T1000 (cell line): Measurements from ENCODE around the gene MPST.

ENCODE experiments used
- DNase-seq: peaks from one replicate; lab custom pipeline; 2025; ENCODE audit warnings: mixed read lengths; lab: John Stamatoyannopoulos, UW

MPST gene

DNA sequence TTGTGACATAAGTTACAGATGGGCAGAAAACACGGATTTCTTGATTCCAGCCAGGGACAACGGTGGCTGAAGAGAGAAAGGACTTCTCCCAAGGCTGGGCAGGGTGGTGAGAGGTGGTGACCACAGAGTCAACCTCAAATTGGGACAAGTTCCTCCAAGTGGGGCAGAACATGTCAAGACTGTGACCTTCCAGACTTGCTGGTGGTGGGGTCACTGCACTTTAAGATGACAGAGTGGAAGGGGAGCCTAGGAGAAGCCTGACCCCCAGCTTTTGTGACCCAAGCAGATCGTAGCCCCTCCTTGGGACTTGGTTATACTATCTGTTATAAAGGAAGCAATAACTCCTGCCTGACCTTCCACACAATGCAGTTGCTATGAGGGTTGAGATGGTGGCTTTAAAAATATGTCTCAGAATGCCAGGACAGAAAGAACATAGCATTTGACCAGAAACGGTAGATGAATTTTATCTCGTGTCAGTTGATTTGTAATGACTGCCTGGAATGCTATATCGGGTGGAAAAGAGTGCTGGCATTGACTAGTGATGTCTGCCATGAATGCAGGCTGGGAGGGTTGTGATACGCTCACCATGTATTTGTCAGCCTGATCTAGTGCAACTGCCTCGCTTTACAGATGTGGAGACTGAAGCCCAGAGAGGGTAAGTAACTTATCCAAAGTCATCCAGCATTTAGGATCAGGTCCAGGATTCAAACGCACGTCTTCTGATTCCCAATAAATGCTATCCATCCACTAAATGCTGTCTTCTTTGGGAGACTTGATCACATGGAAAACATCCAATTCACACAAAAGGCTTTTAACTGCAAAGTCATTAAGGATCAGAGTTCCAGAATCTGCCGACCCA, 18.6 kb upstream of the MPST start:
- no peak for DNase-seq

DNA sequence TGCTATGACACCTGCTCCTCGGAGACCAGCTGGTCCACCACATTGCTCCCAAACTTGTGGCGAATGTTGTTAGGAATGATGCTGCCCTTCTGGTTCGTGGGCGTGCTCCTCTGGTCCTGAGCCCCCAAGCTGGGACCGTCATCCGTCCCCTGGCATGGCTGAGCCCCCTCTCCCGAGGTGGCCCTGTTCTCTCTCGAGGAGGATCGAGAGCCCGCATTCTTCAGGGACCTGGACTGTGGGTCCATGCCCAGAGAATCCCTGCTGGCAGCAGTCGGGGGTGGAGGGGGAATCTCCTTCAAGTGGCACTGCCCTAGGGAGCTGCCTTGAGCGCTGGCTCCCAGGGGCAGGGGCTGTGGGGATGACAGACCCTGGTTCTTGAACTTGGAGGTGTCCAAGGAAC, 17.7 kb upstream of the MPST start:
- no peak for DNase-seq

DNA sequence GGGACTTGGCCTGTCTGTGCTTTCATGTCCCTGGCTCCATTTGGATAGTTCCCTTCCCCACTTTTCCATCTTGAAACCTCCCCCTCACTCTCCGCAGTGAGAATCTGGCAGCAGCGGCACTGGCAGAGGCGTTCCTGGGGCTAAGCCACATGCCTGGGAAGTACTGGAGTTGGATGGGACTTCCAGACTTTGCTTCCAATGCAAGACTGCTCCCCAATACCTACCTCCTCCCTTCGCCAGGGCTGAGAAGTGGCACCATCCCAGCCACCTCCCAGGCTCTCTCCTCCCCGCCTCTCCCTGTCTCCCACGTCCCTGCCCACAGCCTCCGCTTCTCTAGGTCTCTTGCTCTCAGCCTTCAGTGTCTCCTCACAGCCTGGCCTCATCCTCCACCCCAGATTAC, 16.9 kb upstream of the MPST start:
- DNase-seq, result no peak

DNA sequence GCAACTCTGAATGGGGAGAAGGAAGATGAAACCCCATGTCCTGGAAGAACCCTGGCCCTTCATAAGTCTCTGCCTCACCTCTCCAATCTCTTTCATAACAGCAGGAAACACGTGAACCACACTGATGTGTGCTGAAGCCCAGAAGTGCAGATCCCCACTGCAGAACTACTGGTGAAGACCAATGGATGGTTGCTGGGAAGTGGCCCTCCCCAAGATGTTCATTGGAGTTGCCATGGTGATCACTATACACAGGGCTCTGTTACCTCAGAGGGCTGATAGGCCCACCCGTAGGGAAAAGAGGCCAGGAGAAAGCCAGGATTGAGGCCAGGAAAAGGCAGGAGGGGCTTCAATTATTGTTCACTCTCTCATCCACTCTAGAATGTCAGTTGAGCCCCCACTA, 11.9 kb upstream of the MPST start:
- no peak for DNase-seq

DNA sequence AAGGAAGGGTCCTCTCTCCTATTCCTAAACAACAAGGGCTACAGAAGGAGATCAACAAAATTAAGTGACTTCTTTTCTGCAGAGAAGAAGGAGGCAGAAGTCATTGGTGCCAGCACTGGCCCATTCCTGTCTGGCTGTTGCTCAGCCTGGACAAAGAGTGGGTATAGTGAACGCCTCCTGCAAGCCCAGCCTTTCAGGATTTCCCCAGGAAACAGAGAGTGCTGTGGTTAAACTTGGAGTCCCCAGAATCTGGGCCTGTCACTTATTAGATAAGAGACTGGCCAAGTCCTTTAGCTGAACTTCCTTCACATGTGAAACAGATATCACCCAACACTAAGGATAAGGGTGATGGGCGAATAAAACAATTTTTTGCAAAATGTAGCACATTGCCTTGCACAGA, 11.2 kb upstream of the MPST start:
- no peak for DNase-seq

DNA sequence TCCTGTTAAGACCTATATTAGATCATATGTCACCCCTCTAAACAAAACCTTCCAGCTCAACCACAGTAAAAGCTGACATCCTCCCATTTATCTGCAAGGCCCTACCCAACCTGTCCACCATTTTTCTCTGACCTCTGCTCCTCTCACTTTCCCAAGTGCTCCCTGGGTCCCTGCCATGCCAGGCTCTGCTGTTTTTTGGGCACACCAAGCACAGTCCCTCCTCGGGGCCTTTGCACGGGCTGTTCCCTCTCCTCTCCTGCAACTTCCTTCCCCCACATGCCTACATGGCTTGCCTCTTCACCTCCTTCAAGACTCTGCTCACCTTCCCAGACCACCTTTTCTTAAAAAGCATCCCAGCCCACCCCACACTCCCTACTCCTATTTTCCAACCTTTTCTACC, 10.1 kb upstream of the MPST start:
- DNase-seq, result no peak

DNA sequence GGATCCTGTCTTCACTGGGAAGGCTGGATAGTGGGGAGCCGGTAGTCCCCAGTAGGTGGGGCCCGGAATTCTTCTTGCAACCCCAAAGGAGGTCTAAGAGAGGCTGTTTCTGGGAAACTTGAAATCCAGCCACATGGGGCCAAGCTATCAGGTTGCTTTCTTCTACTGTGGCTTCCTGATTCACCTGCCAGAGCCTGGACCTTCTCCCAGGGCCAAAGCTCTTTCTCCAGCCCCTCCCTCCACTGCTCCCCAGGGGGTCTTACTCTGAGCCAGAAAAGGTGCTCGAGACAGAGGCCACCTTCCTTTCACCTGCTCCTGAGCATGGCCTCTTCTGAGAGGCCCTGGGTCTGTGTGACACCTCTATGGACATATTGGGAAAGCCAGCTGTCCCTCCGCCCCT, 9.4 kb upstream of the MPST start:
- no peak for DNase-seq

DNA sequence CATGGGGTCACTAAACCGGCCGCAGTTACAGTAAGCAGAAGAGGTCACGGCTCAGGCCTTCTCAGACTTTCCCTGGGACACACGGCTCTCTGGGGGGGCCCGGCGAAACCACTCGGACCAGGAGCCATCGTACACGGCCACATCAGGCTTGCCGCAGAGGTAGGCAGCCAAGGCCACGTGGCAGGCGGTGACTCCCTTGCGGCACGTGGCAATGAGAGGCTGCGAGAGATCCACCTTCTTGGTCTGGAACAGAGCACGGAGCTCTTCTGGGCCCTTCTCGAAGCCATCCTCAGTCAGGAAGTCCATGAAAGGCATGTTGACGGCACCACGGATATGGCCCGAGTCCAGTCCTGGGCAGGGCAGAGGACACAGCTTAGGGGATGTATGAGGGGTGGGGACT, 8.6 kb upstream of the MPST start:
- no peak for DNase-seq

DNA sequence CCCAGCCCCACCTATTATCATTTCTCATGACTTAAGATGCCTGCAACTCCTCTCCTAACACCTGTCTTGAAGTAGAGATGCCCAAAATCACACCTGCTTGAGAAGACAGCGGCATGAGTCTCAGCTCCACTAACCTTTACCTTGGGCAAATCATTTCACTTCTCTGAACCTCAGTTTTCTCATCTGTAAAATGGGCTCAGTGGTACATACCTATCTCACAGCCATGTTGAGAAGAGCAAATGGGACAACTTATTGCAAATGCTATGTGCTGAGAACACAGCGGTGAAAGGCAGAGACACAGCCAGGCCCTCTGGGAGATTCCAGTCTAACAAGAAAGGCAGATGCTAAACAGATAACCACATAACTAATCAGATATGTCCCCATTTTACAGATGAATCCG, 8.1 kb upstream of the MPST start:
- DNase-seq, result no peak

DNA sequence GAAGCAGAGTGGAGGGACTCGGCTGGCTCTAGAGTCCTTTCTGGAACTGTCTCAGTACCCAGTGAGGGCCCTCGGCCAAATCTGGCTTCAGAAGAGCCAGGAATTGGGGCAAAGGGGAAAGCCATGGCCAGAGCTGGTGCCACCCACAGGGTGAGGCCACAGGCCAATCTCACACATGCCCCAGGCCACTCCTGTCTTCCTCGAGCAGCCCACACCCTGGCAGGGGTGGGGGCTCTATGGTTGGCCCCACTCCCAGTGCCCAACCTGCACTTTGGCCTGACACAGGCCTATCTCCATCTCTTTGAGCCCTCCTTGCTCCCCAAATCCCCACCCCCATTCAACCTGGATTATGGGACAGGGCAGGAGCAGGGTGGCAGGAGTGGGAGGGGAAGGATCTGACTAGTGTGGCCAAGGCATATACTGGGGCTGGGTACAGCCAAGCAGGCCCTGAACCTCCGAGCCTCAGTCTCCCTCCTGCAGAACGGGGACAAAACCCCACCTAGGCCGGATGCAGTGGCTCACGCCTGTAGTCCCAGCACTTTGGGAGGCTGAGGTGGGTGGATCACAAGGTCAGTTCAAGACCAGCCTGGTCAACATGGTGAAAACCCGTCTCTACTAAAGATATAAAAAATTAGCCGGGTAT, 7.2 kb upstream of the MPST start:
- DNase-seq, result no peak

DNA sequence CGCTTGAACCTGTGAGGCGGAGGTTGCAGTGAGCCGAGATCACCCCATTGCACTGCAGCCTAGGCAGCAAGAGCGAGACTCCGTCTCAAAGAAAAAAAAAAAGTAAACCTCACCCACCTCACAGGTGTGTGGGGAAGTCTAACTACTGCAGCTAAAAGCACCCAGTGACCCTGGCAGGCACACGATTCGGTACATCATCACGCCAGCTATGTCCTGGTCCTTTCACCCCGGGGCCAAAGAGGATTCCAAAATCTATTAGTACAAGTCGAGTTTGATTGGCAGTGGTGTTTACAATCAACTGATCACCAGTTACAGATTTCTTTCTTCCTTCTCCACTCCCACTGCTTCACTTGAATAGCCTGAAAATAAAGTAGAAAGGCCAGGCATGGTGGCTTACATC, 6.6 kb upstream of the MPST start:
- no peak for DNase-seq

DNA sequence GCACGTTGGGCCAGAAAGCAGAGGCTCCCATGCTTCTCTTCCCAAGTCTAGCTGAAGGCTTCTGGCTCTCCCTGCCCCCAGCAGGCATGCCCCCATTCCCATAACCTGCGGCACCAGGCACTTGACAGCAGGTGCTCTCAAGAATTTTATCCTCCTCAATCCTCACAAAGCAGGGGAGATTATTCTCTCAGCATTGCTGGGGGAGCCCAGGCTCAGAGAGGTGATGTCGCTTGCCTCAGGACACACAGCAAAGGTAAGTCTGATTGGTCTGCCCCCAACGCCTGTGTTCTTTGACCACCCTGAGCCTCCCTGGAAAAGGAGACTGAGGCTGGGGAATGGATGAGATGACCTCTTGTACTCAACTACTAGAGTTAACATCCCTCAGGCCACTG, 5.1 kb upstream of the MPST start:
- DNase-seq, result no peak

DNA sequence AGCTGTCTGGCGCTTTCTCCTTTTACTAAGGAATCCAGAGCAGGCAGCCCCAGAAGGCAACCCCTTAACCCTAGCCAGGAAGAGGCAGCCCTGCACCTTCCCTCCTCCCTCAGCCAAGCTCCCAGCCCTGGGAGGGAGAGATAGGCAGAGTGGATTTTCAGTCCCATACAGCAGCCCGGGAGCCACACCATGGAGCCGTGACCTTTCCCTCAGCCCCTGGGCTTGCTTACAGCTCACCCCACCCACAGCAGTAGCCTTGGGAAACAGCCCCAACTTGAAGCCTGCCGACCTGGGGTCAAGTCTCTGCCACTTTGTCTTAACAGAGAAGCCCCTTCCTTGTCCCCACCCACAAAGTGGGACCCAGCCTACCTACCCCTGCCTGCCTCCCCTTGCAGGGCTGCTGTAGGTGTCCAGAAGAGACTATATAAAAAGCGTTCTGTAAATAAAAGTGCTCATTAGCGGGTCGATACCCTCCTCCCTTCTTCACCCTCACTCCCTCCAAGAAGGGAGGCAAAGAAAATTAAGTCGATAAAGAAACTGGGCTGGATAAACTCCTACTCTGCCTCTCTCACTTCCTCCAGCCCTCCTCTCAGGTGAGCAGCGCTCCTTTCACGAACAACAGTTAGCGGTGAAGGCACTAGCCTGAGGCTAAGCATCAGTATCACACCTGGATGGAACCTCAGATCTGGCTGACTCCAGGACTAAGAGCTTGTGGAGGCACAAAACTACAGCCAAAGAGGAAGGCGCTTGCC, 4.5 kb upstream of the MPST start:
- DNase-seq, result no peak

DNA sequence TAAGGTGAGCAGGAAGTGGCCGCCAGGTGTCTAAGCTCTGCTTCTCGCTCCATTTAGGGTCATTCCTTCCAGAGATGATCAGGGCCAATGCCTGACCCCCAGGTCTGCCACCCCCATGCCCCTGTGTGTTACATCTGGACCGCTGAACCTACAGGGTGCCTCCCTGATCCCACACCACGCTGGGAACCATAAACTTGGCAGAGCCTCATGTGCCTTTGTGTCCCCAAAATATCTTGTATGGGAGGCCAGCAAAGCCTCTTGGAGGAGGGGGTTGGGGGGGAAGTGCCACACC, 4.0 kb upstream of the MPST start:
- no peak for DNase-seq

DNA sequence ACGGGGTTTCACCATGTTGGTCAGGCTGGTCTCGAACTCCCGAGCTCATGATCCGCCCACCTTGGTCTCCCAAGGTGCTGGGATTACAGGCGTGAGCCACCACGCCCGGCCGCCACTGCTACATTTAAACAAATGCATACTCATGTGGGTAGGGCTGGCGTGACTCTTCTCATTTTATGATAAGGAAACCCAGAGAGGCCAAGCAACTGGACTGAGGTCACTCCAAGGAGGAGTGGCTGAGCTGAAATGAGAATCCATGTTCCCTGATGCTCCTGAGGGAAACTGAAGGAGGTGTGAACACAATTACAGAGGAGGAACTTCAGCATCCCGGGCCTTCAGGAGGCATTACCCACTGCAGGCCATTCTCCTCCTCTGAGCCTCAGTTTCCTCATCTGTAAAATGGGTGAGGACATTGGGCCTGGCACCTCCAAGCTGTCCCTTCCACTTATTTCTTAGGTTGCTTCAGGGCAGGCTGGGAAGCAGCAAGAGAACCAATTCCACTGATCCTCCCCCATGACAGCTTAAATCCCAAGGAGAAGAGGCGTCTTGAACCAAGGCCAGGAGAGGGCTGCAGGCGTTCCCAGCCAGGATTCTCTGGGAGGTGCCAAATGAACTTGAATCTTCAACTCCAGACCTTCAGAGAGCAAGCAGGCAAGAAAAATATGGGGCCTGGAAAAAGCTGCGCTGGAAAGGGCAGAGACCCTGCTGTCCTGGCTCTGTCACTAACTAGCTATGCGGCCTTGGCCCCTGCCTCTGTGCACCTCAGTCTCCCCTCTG, 3.2 kb upstream of the MPST start:
- DNase-seq, result no peak

DNA sequence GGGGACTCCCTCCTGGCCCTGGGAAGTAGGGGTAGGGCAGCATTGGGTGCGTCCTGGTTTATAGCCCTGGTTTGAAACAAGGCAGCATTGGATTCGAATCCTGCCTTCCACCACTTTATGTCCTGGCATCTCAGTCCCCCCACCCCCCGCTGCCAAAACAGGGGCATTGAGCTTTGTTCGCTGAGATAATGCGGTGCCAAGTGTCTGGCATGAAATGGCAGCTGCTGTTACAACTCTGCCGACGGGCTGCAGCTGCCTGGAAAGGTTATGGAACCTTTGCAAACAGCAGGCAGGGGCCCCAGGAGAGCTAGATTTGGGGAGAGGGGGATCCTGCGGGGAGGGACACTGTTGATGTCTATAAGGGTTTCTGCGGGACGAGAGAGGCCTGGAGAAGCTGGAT, 2.2 kb upstream of the MPST start:
- no peak for DNase-seq

DNA sequence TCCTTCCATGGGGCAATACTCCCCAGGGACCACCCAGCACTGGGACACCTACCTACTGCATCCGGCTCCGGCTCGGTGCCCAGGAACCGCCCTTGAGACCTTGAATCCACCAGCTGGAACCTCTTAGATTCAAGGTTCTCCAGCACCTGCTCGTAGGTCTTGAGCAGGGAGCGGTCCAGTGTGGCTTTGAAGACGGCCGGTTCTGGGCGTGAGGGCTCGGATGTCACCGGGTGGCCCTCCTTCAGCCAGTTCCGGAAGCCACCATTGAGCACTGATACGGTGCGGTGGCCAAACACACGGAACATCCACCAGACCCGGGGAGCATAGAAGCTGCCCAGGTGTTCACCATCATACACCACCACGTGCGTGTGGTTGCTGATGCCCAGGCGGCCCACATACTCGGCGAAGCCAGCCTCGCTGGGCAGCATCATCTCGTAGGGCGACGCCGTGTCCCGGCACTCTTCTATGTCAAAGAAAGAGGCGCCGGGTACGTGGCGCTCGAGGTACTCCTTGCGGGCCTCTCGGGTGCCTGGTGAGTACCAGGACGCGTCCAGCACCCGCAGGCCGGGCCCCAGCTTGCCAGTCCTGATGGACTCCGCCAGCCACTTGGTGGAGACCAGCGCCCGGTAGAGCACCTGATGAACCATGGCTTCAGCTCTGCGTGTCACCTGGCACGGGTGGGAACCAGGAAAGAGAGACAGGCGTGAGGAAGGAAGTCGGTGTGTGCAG, 1.3 kb upstream of the MPST start:
- DNase-seq, result no peak

DNA sequence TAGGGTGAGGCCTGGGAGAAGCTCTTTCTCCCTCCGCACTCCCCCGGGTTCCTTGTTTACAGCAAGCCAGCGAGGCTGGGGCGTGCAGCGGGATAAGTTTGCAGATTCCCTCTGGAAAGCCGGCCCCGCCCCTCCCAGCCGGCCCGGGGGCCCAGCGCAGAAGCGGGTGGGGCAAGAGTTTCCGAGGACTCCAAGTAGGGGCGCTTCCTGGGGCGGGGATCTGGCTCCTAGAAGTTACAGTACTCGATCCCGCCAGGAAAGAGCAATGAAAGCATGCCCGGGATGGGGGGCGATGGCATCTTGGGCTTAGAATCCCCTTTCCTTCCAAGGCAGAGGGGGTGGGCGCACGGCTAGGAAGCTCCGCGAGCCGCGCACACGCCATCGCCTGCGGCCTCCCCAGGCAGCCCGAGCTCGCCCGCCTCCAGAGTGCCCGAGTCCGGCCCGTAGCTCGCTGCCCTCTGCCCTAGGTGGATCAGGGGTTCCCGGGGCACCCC, 680 bp upstream of the MPST start:
- no peak for DNase-seq

DNA sequence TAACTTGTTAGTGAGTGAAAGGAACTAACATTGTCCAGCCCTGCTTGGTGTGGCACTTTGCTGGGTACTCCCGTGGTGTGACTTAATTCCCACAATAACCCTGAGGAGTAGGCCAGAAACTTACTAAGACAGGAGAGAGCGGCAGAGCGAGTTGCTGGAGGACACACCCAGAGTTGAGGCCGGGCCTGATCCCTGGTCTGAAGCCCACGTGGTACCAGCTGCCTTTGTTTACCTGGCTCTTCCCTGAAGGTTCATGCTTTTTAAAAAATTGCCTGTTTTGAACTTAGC, 594 bp downstream of the MPST start:
- no peak for DNase-seq

DNA sequence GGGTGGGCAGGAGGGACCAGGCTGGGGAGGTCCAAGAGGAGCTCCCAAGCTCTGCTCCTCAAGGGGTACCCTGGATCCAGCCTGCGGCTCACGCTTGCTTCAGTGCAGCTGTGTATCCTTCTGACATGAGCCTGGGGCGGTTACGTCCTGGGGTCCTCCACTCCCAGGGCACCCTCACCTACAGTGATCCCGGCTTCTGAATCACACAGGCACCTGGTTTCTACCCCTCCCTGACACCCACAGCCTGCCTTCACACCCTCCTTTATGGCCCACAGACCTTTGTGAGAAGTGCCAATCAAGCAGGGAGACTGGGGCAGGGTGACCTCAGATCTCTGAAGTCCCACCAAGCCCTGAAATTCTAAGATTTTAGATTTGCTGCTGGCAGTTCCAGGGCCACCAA, 1.5 kb downstream of the MPST start:
- no peak for DNase-seq

DNA sequence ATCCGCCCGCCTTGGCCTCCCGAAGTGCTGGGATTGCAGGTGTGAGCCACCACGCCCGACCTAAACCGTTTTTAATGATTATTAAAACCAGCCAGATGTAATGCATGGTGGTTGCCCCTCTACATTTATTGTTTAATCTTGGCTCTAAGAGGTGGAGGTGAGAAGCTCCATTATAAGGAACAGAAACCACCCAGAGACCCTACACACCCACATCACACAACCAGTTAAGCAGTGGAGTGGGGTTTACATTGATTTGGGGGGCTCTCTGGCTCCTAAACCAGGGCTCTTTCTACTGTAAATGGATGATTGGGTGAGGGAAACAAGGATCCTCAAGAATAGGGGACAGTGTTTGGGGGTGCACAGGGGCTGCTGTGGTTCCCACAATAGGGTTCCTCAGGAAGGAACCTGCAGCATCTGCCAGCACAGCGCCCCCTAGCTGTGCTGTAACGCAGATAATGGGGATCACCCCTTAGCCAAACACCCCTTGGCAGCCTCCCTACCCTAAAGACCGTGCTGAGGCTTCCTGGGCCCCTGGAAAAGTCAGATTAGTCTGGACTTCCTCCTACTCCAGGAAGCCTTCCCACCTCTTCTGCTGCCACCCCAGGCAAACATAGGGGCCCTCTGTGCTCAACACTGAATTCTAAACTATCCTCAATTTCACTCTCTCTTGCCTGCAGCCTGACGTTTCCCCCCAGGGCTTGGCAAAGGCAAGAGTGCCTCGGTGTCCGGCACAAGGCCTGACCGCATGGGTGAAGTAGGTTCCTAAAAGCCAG, 2.4 kb downstream of the MPST start:
- DNase-seq, result no peak
